Left kidney (tissue), 2 donors: ENCODE data around the gene SPATA31C1. TPM values are rescaled to one million over a fixed set of nuclear protein-coding genes. Genes with fewer than 3 reads are reported as not detected.
A peak's percentile ranks its signal among the peaks of the same experiment; 100 is the strongest.
"Not testable (repeated sequence)": the region's sequence is repeated elsewhere in the genome, so short reads cannot be mapped to it uniquely, and the experiment has no call there.

Experiments used
- DNase-seq: peaks from one replicate; pipeline ENCODE4 v3.0.0-alpha.2; 2013
- polyA plus RNA-seq: library from polyadenylated mRNA; unstranded; fragments of 120-200 nt; gene quantifications from one replicate; pipeline ENCODE4 v1.2.1, GENCODE V29; 2013; ENCODE audit not compliant: insufficient read length

The SPATA31C1 gene
- polyA plus RNA-seq, 1 donor = 0.58 TPM

- no peak for DNase-seq
Measured at GRCh38 chr9:87886933-87887505, 30.7 kb upstream of the SPATA31C1 start.

- no peak for DNase-seq
Measured at GRCh38 chr9:87887661-87888480, 29.9 kb upstream of the SPATA31C1 start.

- no peak for DNase-seq
Measured at GRCh38 chr9:87888501-87888900, 29.3 kb upstream of the SPATA31C1 start.

GRCh38 chr9:87889065-87889881, 28.5 kb upstream of the SPATA31C1 start:
- DNase-seq = no peak

- DNase-seq = no peak
Measured at GRCh38 chr9:87889882-87890252, 27.9 kb upstream of the SPATA31C1 start.

GRCh38 chr9:87890837-87891236, 26.9 kb upstream of the SPATA31C1 start:
- DNase-seq = no peak

GRCh38 chr9:87891754-87892153, 26.0 kb upstream of the SPATA31C1 start:
- DNase-seq = no peak

- no peak for DNase-seq
Measured at GRCh38 chr9:87892956-87893355, 24.8 kb upstream of the SPATA31C1 start.

GRCh38 chr9:87894998-87895625, 22.6 kb upstream of the SPATA31C1 start:
- no peak for DNase-seq

- no peak for DNase-seq
Measured at GRCh38 chr9:87896891-87897290, 20.9 kb upstream of the SPATA31C1 start.

- no peak for DNase-seq
Measured at GRCh38 chr9:87898151-87898550, 19.6 kb upstream of the SPATA31C1 start.

- not testable (repeated sequence) for DNase-seq
Measured at GRCh38 chr9:87902371-87902770, 15.4 kb upstream of the SPATA31C1 start.

- no peak for DNase-seq
Measured at GRCh38 chr9:87909310-87910041, 8.3 kb upstream of the SPATA31C1 start.

- no peak for DNase-seq
Measured at GRCh38 chr9:87910821-87911220, 6.9 kb upstream of the SPATA31C1 start.

- DNase-seq = peak; percentile 24
Measured at GRCh38 chr9:87919013-87919412, 1.3 kb downstream of the SPATA31C1 start.

GRCh38 chr9:87921561-87921960, 3.8 kb downstream of the SPATA31C1 start:
- DNase-seq = not testable (repeated sequence)

GRCh38 chr9:87923012-87923411, 5.2 kb downstream of the SPATA31C1 start:
- not testable (repeated sequence) for DNase-seq

GRCh38 chr9:87924851-87925250, 7.1 kb downstream of the SPATA31C1 start:
- DNase-seq = not testable (repeated sequence)

GRCh38 chr9:87929152-87929551, 11.4 kb downstream of the SPATA31C1 start:
- not testable (repeated sequence) for DNase-seq

GRCh38 chr9:87934444-87934843, 16.7 kb downstream of the SPATA31C1 start:
- DNase-seq = not testable (repeated sequence)

- not testable (repeated sequence) for DNase-seq
Measured at GRCh38 chr9:87937352-87937751, 19.6 kb downstream of the SPATA31C1 start.

GRCh38 chr9:87937918-87938317, 20.2 kb downstream of the SPATA31C1 start:
- not testable (repeated sequence) for DNase-seq
